ENCODE results near the gene TMTC2. TPM values are rescaled to one million over a fixed set of nuclear protein-coding genes. Genes with fewer than 3 reads are reported as not detected.

The TMTC2 gene
- total RNA-seq, 1 donor from 2014 or later = 12.3 TPM

- H3K27me3 Mint-ChIP-seq (ENCODE audit: low read depth) = no peaks in the 10 kb centered on the region
- peaks cover 5% of the 10 kb centered on the region for H3K4me1 Mint-ChIP-seq
Measured at GRCh38 chr12:83179999-83180398, 493.3 kb downstream of the TMTC2 start.

GRCh38 chr12:83181074-83181473 lies 494.4 kb downstream of the TMTC2 start:
- H3K36me3 Mint-ChIP-seq (ENCODE audit: low read depth) = no peaks in the 10 kb centered on the region
- H3K4me1 Mint-ChIP-seq = peaks cover 8% of the 10 kb centered on the region
- H3K27me3 Mint-ChIP-seq (ENCODE audit: low read depth) = no peaks in the 10 kb centered on the region
- H3K4me3 Mint-ChIP-seq = no peak overlapping the region
- TF ChIP-seq CTCF (conservative IDR thresholded peaks at IDR 0.05) = no peak
- no peak overlapping the region for H3K27ac Mint-ChIP-seq (ENCODE audit: unreplicated experiment)
- DNase-seq (ENCODE audit: low read depth, low spot score) = no peak
- H3K9me3 Mint-ChIP-seq = no peaks in the 10 kb centered on the region

More at GRCh38 chr12:83179999-83180398, 493.3 kb downstream of the TMTC2 start:
- no peak for DNase-seq (ENCODE audit: low read depth, low spot score)
- H3K4me3 Mint-ChIP-seq = no peak overlapping the region
- H3K27ac Mint-ChIP-seq (ENCODE audit: unreplicated experiment) = no peak overlapping the region
- H3K9me3 Mint-ChIP-seq = no peaks in the 10 kb centered on the region
- H3K36me3 Mint-ChIP-seq (ENCODE audit: low read depth) = no peaks in the 10 kb centered on the region
- no peak for TF ChIP-seq CTCF (conservative IDR thresholded peaks at IDR 0.05)

- Mint-ChIP-seq H3K27me3 (ENCODE audit: low read depth) (no peaks in the 10 kb centered on the region), H3K4me1 (peaks cover 4% of the 10 kb centered on the region), H3K27ac (ENCODE audit: unreplicated experiment) (no peak overlapping the region), H3K9me3 (no peaks in the 10 kb centered on the region), H3K36me3 (ENCODE audit: low read depth) (no peaks in the 10 kb centered on the region), H3K4me3 (no peak overlapping the region)
- TF ChIP-seq CTCF (conservative IDR thresholded peaks at IDR 0.05) = no peak
- DNase-seq (ENCODE audit: low read depth, low spot score) = no peak
Measured at GRCh38 chr12:83183132-83183531, 496.4 kb downstream of the TMTC2 start.

All from neural crest cell (in vitro differentiated cells).